NCI-H510A treated with DMSO at 0.1 percent for 48 hours (cell line): ENCODE results near the gene PRR5L.
"Not testable (repeated sequence)": the region's sequence is repeated elsewhere in the genome, so short reads cannot be mapped to it uniquely, and the experiment has no call there.

Experiments used
- DNase-seq: peaks from one replicate; lab custom pipeline; 2025; lab: John Stamatoyannopoulos, UW

PRR5L gene

GRCh38 chr11:36459046-36459445 lies 163.0 kb downstream of the PRR5L start:
- no peak for DNase-seq

DNA sequence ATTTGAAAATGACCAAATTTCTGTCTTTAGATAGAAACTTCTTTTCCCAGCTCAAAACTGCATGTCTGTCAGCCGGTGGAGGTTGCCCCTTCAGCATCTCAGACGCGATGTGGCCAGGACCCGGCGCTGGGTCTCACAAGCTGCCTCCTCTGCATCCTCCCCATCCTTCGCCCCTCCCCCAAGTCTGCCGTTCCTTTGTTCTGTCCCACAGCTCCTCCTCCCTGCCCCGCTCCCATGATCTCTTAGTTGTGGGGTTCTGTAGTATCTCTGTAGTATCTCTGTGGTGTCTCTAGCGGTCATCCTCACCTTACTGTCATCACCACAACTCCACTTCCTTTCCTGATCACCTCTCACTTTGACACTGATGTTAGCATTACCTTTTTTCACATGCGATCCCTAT lies 164.1 kb downstream of the PRR5L start:
- no peak for DNase-seq

GRCh38 chr11:36462321-36462720 lies 166.2 kb downstream of the PRR5L start:
- no peak for DNase-seq

DNA sequence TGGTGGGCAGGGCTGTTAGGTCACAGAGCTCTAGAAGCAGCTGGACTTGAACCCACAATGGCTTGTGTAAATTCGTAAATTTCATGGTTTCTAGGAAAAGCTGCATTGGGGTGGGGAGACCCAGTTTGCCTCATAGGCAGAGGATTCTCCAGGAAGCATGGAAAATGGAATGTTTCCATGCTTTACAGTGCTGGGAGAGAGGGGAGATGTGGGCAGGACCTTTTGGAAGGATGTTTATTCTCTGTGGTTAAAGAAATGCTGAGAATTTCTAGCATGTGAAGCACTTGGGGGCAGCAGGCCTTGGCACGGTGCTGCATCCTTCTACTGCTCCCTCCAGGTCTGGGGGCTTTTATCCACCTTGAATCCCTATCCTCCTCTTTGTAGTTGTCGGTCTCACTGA lies 167.7 kb downstream of the PRR5L start:
- DNase-seq, result no peak

- no peak for DNase-seq
Measured at GRCh38 chr11:36464720-36465119, 168.6 kb downstream of the PRR5L start.

DNA sequence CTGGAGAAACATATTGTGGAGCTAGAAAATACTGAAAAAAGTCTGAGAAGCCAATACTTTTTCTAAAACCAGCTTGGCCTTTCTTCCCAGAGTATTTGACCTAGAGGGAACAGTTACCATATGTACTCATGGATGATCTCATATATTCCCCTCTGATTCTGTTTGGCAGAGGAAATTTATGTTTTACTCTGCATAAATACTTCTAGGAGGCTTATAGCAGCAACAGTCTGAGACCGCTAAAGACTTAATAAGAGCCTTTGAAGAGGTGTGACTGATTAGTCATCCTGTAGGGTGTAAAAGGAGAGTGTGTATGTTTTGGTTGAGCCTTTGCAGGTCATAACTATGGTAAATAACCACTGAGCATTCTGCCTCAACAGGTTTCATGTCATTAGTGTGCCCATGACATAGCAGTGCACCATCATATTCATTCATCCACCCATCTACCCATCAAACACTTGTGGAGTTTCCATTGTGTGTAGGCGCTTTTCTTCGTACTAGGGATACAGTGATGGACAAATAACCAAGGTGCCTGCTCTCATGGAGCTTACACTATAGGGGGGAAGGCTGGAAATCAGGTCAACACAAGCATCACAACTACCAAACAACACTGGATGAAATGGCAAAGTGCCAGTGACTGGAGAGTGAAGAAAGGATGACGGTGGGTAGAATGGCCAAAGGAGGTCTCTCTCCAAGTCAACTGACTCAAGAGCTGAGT lies 169.5 kb downstream of the PRR5L start:
- DNase-seq, result no peak

- no peak for DNase-seq
Measured at GRCh38 chr11:36467012-36467411, 170.9 kb downstream of the PRR5L start.

GRCh38 chr11:36467916-36468315 lies 171.8 kb downstream of the PRR5L start:
- DNase-seq, result peak; percentile 31

- DNase-seq, result no peak
Measured at GRCh38 chr11:36469063-36469462, 173.0 kb downstream of the PRR5L start.

- no peak for DNase-seq
Measured at GRCh38 chr11:36469881-36470802, 174.1 kb downstream of the PRR5L start.

- no peak for DNase-seq
Measured at GRCh38 chr11:36471577-36471976, 175.5 kb downstream of the PRR5L start.

DNA sequence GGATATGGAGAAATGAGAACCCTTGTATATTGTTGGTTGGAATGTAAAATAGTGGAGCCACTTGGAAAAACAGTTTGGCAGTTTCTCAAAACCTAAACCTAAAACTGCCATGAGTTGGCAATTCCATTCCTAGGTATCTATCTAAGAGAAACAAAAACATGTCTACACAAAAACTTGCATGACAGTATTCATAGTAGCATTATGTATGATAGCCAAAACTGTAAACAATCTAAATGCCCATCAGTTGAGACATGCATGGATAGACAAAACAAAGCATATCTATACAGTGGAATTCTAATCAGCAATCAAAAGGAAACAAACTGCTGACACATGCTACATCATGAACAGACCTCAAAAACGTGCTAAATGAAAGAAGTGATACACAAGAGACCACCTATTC lies 179.1 kb downstream of the PRR5L start:
- DNase-seq, result no peak

DNA sequence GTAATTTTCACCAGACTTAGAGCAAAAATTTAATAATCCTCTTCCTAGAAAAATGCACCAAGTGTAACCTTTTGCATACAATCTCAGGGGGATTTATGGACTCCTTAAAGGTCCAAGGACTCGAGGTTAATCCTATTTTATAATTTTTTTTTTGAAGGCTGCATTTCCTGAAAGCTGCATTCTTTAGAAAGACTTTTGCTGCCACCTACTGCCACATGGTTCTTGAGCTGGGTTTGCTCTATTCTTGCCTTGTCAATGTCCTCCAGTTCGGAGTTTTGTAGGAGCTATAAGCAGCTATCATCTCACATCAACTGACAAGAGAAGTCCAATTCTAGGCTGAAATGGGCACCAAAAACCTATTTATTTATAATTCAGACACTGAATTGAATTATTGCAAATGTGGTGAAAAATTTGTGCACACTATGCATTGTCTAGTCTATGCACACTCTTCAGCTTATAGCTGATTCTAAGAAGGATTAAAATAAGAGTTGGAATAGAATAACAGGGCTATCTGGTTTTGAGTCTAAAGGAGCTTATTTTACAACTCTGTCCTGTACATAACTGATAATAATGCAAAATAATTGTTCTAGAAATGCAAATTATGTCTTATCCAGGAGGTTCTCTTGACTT lies 182.7 kb downstream of the PRR5L start:
- peak; percentile 54 for DNase-seq

- DNase-seq, result no peak
Measured at GRCh38 chr11:36480833-36481232, 184.7 kb downstream of the PRR5L start.

GRCh38 chr11:36483042-36483441 lies 187.0 kb downstream of the PRR5L start:
- DNase-seq, result not testable (repeated sequence)

- no peak for DNase-seq
Measured at GRCh38 chr11:36485298-36486002, 189.4 kb downstream of the PRR5L start.

DNA sequence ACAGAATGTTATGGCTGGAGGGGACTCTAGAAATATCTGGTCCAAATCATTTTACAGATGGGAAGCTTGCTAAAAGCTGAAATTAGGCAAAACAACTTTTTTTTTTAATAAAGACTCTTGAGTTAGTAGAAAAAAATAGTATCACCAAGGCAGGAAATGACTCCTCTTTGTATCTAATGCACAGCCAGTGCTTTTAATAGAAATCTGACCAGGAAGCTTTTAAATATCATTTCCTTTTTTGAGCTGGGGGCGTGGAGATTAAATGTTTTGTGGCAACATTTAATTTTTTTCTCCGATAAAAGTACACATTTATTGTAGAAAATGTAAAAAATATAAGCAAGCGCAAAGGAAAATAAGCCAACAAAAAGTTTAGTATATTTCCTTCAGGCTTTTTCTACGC lies 191.5 kb downstream of the PRR5L start:
- DNase-seq, result no peak

GRCh38 chr11:36488096-36488495 lies 192.0 kb downstream of the PRR5L start:
- DNase-seq, result no peak

GRCh38 chr11:36490026-36490806 lies 194.1 kb downstream of the PRR5L start:
- no peak for DNase-seq

- peak; percentile 30 for DNase-seq
Measured at GRCh38 chr11:36492724-36493304, 196.7 kb downstream of the PRR5L start.

- DNase-seq, result no peak
Measured at GRCh38 chr11:36493332-36493731, 197.2 kb downstream of the PRR5L start.
